GM21526 (cell line): Measurements from ENCODE around the gene PGAP1.

ENCODE experiments used
- ATAC-seq: cut with Tn5 transposase; IDR thresholded peaks from one replicate; pipeline ENCODE4 v1.9.1; 2021; ENCODE audit warnings: moderate library complexity; ENCODE audit not compliant: unreplicated experiment, low FRiP score

Gene PGAP1

DNA sequence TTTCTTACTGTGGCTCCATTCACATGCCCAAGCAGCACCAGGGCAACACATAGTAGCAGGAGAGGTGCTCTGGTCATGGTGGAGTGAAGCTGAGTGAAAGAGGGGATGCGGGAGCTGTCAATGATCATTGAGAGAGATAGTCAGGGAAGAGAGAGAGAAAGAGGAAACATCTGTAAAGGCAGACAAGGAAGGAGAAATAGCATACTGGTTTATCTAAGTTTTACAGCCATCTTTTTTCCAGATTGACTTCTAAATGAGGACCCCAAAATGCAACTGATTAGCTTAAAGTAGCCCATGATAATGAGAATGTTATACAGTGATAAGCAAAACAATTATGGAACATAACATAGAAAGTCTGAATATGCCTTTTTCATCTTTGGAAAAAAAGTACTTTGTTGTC lies 117.2 kb downstream of the PGAP1 start, which contains the start of gene C2orf66:
Gene C2orf66 (minus strand): TSS at position 96 of the 400 bp plus-strand sequence. CDS start 19 bp downstream, at position 77.
- no peak for ATAC-seq

DNA sequence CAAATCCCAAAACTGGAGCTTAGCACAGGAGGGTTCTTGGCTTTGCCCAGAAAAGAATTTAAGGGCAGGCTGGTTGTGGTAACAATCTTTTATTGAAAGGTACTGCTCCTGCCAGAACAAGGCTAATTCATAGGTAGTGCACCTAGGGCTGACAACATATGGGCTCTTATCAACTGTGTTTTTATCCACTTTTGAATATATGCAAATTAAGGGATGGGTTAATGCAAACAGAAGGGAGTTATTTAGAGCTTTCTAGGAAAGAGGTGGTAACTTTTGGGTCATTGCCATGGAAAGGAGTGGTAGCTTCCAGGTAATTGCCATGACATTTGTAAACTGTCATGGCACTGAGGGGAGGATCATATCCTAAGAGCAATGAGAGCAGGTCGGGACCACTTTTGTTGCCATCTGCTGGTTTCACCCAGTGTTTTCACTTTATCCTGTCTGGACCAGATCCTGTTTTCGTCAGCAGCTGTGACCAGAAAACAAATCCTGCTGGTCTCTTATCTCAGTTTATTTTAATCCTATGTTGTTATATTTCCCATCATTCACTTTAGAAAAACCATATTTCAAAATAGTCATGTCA lies 118.3 kb downstream of the PGAP1 start:
- no peak for ATAC-seq

DNA sequence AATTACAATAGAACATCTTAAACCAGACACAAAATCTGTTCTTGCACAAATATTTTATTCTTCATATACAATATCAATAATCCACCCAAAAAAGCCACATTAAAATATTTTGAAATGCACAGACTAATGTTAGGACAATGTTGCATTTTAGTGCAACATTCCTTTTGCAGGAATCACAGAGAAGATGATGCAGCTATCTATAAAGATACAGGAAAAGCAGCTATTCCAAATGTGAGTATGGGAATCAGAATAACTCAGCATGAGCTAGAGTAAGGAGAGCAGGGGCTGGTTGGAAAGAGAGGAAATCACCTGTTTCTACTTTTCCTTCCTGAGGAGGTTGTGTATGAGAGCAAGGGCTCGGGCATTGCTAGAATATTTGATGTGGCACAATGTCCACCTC lies 122.1 kb downstream of the PGAP1 start:
- ATAC-seq = no peak

DNA sequence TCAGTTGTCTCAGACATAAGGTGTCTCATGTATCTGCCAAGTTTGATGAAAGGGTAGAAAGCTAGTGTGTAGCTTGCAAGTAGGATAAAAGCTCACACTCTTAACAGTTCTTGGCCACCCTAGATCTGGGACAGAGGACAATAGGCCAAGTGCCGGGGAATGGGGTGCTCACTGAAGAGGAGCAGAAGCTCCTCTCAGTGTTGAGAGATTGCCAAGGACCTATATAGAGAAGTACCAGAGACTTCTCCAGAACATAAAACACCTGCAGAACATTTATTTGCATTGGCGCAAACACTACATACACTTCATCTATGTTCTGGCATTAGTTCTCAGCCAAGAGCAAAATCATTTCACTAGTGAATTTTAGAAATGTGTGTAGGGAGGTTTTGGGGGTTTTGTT lies 124.1 kb downstream of the PGAP1 start:
- no peak for ATAC-seq

DNA sequence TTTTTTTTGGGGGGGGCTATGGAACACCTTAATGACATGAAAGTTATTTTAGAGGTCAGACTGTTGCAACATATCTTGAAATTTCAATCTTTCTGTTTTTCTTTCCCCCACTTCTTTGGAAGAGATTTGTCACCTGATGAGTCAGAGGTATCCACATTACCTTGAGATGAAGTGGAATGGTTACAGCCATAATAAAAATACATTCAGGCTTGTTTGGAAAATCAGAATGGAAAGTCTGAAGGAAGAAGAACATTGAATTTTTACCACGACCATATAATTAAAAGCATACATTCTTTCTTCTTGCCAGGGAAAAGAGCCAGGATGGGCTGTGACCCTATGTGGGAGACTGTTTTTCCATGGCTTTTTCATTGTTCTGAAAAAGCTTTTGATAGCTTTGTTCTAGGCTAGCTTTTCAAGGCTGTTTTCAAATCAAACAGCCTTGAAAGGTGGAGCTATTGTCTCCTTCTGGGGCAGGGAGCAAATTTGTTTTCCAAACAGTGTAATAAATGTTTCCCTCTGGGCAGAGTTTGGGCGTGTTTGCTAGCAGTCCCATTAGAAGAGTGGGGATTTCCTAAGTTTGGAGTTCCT lies 124.7 kb downstream of the PGAP1 start:
- no peak for ATAC-seq

DNA sequence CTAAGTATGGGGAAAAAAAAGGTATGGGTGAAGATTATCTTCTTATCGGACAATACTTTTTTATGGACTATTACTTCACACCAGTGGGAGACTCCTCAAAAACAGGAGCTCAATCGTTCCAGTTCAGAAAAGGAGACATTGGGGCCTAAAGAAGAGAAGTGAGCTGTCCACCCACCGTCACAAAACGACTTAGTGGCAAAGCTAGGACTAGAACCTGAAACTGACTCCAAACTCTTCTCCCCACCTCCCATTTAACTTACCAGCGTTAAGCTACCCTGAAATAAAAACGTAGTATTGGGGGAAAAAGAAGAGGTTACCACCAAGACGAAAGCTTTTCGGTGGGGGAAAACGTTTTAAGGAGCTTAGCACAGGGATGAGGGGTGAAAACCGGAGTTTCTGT lies 127.5 kb downstream of the PGAP1 start:
- ATAC-seq = peak; percentile 16

DNA sequence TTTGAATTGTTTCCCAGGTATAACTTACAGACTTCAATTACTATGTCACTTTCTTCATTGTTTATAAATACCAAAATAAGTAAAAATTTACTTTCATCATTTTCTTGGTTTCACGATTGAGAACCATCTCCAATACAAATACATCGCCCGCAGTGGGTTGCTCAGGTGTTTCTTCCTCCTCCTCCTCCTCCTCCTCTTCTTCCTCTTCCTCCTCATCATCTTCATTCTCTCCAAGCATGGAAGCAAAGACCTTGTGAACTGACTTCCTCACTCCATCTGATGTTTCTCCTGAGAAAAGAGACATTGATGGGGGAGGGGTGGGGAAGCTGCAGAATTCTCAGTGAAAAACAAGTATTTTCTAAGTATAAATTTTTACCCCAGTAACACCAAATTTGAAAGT lies 133.6 kb downstream of the PGAP1 start:
- ATAC-seq = no peak

DNA sequence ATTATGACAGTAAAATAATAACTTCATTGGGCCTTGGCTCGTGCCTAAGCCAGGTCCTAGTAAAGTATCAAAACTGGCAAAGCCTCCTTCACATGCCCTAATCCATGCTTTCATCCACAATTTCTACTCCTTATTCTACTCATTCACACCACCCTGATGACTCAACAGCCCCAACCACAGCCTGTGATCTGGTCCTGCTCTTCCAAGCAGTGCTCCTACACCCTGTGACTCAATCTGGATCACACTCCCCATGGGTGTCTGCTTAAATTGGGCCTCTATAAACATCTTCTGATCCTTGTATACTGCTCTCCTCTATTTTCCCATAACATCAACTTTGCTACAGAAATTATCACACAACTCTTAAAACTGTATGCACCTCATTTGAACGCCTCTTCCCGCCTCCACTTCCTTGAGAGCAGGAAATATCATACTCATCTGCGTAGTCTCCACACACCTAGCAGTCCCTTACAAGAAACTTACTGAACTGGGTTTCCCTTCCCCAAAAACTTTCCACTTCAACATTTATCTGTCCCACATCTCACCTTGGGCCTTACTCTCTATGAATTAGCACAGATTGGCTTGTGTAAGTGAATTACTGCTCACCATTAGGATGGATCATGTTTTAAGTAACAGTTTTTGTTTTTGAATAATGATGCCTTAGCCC lies 142.9 kb downstream of the PGAP1 start:
- no peak for ATAC-seq
